A673 (cell line): ENCODE measurements around the gene MDM1.

ENCODE experiments used
- EZH2 ChIP-seq: fragments of 200-600 bp; sonication (generic); IDR thresholded peaks from 2 replicates; pipeline ENCODE4 v1.6.1; 2017; ENCODE audit warnings: borderline replicate concordance, low read depth, mild to moderate bottlenecking, mixed read lengths, antibody characterized with exemption, low read length; ENCODE audit not compliant: poor library complexity, severe bottlenecking
- TF ChIP-seq, protein P1 (sequence below): fragments of 300-800, 200-600 bp; sonication (generic); conservative IDR thresholded peaks from 2 replicates; pipeline ENCODE4 v1.5.1; 2017; ENCODE audit warnings: low read depth, mild to moderate bottlenecking, antibody characterized with exemption, low read length, moderate library complexity, mixed read lengths

DNA sequence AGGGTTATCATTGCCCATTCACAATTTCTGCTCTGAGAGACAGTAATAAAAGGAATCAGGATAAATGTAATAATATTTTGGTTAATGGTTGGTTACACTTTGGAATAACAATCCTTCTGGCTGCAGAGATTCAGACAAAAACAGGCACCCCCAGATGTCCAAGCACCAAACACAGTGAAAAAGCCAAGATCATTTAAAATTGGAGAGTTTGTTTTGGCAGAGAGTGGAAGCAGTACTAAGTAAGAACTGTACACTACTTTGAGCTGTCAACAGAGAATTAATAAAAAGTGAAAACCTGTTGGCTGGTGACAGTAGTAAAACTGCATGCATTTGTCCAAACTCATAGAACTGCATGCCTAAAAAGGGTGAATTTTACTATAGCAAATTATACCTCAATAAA, 63.2 kb downstream of the MDM1 start:
- TF ChIP-seq, protein P1, sequence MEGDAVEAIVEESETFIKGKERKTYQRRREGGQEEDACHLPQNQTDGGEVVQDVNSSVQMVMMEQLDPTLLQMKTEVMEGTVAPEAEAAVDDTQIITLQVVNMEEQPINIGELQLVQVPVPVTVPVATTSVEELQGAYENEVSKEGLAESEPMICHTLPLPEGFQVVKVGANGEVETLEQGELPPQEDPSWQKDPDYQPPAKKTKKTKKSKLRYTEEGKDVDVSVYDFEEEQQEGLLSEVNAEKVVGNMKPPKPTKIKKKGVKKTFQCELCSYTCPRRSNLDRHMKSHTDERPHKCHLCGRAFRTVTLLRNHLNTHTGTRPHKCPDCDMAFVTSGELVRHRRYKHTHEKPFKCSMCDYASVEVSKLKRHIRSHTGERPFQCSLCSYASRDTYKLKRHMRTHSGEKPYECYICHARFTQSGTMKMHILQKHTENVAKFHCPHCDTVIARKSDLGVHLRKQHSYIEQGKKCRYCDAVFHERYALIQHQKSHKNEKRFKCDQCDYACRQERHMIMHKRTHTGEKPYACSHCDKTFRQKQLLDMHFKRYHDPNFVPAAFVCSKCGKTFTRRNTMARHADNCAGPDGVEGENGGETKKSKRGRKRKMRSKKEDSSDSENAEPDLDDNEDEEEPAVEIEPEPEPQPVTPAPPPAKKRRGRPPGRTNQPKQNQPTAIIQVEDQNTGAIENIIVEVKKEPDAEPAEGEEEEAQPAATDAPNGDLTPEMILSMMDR = no peak
- no peak for TF ChIP-seq EZH2
